Spinal cord (tissue), 10 donors: ENCODE measurements around the gene ZBP1. TPM values are rescaled to one million over a fixed set of nuclear protein-coding genes. Genes with fewer than 3 reads are reported as not detected.

Source experiments
- DNase-seq, 6 donors: peaks; one replicate each; pipeline versions ENCODE4 v3.0.0 to v3.0.0-alpha.2; 2013 to 2015; ENCODE audit warnings: low spot score in 6 of 6, low read depth in 4 of 6
- H3K27ac ChIP-seq: one replicate; pipeline ENCODE4 v1.5.1; 2013; ENCODE audit warnings: low read depth, low read length, control low read depth
- H3K27me3 ChIP-seq: one replicate; pipeline ENCODE4 v1.6.1; 2013; ENCODE audit warnings: low read length; ENCODE audit not compliant: control insufficient read depth, insufficient read depth
- H3K36me3 ChIP-seq: one replicate; pipeline ENCODE4 v1.6.1; 2013; ENCODE audit warnings: low read length; ENCODE audit not compliant: control insufficient read depth, insufficient read depth
- H3K4me1 ChIP-seq: one replicate; pipeline ENCODE4 v1.6.1; 2013; ENCODE audit warnings: low read length; ENCODE audit not compliant: control insufficient read depth, insufficient read depth
- H3K4me3 ChIP-seq: one replicate; pipeline ENCODE4 v1.5.1; 2013; ENCODE audit warnings: low read depth, low read length, control low read depth
- H3K9me3 ChIP-seq: one replicate; pipeline ENCODE4 v1.6.1; 2013; ENCODE audit warnings: low read length; ENCODE audit not compliant: control insufficient read depth, insufficient read depth
- WGBS: methylation state at CpG from one replicate; pipeline ENCODE4 v1.1.5; 2013; ENCODE audit warnings: missing lambda C conversion rate; ENCODE audit not compliant: insufficient coverage; 5-methylcytosine and 5-hydroxymethylcytosine counted together
- polyA plus RNA-seq, 2 donors: library from polyadenylated mRNA; unstranded; fragments of 120-200 nt; gene quantifications; one replicate each; pipeline ENCODE4 v1.2.1, GENCODE V29; 2013; ENCODE audit not compliant: insufficient read length in 2 of 2
- total RNA-seq, 2 donors: library from RNA; depleted of rRNA in 1 of 2; stranded (reverse); fragments of 120-200 nt in 1 of 2; fragments of >200 nt in 1 of 2; gene quantifications; one replicate each; pipeline versions ENCODE4 v1.2.3 to v1.2.4, GENCODE V29; 2013 to 2014
- donor health status: healthy.

Gene ZBP1
- total and polyA plus RNA-seq, 4 donors, result 0.06 to 0.20 (median 0.14) TPM; not detected in 1

DNA sequence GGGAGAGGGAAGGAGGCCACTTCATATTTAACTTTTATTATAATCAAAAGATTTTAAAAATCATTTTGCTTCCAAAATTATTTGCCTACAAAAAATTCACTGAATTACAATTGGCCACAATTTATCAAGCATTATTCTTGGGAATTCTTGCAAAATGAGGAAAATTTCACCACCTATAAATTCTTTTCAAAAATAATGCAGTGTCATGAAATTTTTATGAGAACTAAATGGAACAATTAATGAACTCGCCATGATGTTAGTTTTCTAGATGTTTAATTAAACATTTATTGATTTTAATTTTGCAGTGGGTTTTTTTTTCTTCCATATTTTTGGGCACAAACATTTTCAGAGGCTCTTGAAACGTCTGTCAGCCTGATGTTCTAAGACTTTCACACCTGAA is 5.8 kb upstream of the ZBP1 start:
- Histone ChIP-seq H3K36me3 (no peaks in the 10 kb centered on the region), H3K4me1 (peaks cover 3% of the 10 kb centered on the region), H3K9me3 (no peaks in the 10 kb centered on the region), H3K4me3 (no peak overlapping the region), H3K27me3 (no peaks in the 10 kb centered on the region), H3K27ac (no peak overlapping the region)
- DNase-seq, result no peak
- no CpG with 5 or more reads among the region's 2 CpGs for WGBS

DNA sequence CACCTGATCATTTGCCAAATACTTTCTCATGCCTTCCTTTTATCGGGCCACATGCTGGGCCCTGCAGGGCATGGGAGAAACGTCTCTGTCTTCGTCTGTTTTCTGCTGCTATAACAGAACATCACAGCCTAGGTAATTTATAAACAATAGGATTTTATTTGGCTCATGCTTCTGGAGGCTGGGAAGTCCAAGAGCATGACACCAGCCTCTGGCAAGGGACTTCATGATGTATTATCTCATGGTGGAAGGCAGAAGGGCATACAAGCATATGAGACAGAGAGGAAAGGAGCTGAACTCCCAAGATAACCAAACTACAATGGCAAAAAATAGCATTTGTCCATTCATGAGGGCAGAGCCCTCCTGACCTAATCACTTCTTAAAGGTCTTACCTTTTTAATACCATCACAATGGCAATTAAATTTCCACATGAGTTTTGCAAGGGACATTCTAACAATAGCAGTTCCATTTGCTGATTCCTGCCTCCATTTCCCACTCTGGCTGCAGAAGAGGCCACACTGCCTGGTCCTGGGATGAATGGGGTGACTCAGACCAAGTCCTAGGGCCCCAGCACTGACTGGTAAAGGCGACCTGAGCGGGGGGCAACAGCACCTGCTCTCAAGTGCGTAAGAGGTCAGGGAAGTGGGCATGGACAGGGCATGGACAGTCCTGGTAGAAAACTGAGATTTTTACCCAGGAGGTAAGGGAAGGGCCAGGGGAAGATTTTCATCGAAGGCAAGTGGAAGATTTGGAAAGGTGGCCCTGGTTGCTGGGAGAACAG is 5.1 kb upstream of the ZBP1 start:
- DNase-seq, result no peak
- H3K4me1 ChIP-seq, result peaks cover 3% of the 10 kb centered on the region
- H3K36me3 ChIP-seq, result no peaks in the 10 kb centered on the region
- WGBS, result 96% methylated on average over 4 of the region's 7 CpGs
- no peaks in the 10 kb centered on the region for H3K27me3 ChIP-seq
- H3K9me3 ChIP-seq, result no peaks in the 10 kb centered on the region
- no peak overlapping the region for H3K4me3 ChIP-seq
- H3K27ac ChIP-seq, result no peak overlapping the region

DNA sequence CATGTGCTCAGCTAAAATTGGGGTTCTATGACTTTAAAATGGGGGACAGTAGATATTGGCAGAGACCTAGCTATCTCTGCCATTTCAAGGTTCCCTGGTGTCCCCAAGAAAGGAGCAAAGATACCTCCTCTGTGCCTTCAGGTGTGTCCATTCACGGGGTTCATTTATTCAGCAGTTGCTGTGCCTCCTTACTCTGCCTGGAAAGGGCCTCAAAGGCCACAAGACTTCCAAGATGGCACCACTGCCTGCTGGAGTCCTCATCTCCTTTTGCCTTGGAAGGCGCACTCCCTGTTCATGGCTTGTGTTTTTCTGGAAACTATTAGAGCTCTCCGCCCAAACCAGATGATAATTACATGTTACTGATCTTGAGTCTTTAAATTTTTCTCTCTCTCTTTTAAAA is 3.9 kb upstream of the ZBP1 start:
- H3K9me3 ChIP-seq, result no peaks in the 10 kb centered on the region
- no peaks in the 10 kb centered on the region for H3K36me3 ChIP-seq
- H3K27ac ChIP-seq, result no peak overlapping the region
- 87% methylated on average over 1 of the region's 3 CpGs for WGBS
- no peak overlapping the region for H3K4me3 ChIP-seq
- DNase-seq, result no peak
- H3K27me3 ChIP-seq, result no peaks in the 10 kb centered on the region
- H3K4me1 ChIP-seq, result peaks cover 3% of the 10 kb centered on the region

DNA sequence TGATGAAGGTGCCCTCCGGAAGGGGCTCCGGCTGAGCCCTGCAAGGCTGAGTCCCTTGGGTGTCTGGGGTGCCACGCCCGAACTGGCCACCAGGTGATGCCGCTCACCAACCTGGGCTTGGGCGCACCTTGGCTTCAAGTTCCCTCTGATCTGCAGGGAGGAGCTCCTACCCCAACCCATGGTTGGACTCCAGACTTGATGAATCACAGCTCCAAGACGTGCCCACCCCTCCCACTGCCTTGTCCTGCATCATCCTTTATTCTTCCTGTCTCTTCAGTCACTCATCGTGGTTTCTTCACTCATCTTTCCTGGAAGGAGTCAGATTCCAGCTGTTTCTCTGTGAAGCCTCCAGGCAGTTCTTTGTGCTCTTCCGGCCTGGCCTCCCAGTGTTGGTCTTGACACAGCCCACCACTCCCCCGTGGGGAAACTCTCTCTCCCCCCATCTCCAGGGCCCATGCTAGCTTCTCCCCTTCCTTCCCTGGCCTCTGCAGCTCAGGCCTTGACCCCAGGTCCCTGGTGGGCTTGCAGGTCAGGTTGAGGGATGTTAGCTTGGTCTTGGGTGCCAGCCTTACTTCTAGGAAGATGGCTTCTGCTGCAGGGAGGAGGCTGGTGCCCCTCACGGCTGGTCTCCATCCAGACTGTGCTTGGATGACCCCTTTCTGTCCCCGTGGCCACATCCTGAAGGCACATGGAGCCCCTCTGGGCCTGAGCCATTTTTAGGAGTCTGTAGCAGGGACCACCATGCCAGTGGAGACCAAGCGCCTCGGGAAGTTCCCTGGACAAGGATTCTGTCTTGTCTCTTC is 2.6 kb upstream of the ZBP1 start:
- Histone ChIP-seq H3K27me3 (no peaks in the 10 kb centered on the region), H3K36me3 (no peaks in the 10 kb centered on the region), H3K4me1 (no peaks in the 10 kb centered on the region), H3K27ac (no peak overlapping the region), H3K4me3 (no peak overlapping the region), H3K9me3 (no peaks in the 10 kb centered on the region)
- 70% methylated on average over 13 of the region's 14 CpGs for WGBS
- peak in 2 of 6 donors; percentile 13 to 65 for DNase-seq

DNA sequence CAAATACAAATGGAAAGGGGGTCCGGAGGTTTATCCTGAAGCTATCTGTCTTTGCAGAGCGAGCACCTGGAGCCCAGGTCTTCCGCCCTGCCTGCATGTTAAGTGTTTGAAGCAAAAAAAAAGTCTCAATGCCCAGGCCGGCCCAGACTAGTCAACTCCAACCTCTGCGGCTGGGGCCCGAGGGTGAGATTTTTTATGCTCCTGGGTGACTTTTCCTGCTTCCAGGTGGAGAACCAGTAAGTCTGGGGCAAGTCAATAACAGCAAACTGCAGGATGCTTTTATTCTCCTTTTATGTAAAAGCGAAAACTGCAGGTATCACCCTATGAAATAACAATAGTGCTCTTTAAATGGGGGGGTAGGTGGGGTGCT is 2.0 kb upstream of the ZBP1 start:
- no peak for DNase-seq
- H3K9me3 ChIP-seq, result no peaks in the 10 kb centered on the region
- H3K4me1 ChIP-seq, result no peaks in the 10 kb centered on the region
- 91% methylated on average over 6 of the region's 7 CpGs for WGBS
- H3K4me3 ChIP-seq, result no peak overlapping the region
- no peak overlapping the region for H3K27ac ChIP-seq
- no peaks in the 10 kb centered on the region for H3K27me3 ChIP-seq
- no peaks in the 10 kb centered on the region for H3K36me3 ChIP-seq

DNA sequence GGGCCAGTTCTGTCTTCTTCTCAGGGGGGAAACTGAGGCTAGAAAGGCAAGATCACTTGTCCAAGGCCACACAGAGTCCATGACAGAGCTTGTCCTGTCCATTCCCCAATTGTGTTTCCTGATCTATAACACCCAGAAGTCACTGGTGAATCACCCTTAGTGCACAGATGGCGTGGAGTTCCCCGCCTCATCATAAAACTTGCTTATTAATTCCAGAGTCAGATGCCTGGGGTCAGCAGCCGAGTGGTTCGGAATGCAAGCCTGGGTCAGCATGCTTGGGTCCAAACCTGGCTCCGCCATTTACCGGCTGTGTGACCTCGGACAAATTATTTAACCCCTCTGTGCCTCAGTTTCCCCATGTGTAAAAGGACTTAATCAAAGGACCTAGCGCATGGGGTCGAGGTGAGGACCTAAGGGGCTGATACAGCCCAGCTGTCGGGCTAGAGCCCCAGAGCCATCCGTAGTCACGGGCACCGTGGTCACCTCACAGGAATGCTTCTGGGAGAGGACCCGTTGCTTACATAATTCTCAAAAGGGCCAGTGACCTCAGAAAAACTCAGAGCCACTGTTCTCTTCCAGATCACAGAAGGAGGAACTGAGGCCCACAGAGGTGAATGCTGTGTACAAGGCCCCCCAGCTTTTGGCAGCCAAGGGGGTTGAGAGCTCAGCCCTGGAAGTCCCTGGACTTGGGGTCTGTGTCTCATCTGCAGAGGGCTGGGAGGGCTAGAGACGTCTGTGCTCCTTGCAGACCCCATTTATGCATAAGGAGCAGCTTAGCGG is 1.4 kb upstream of the ZBP1 start:
- H3K27ac ChIP-seq, result no peak overlapping the region
- 88% methylated on average over 16 of the region's 16 CpGs for WGBS
- no peak overlapping the region for H3K4me3 ChIP-seq
- no peaks in the 10 kb centered on the region for H3K9me3 ChIP-seq
- no peaks in the 10 kb centered on the region for H3K36me3 ChIP-seq
- H3K4me1 ChIP-seq, result no peaks in the 10 kb centered on the region
- H3K27me3 ChIP-seq, result no peaks in the 10 kb centered on the region
- no peak for DNase-seq

DNA sequence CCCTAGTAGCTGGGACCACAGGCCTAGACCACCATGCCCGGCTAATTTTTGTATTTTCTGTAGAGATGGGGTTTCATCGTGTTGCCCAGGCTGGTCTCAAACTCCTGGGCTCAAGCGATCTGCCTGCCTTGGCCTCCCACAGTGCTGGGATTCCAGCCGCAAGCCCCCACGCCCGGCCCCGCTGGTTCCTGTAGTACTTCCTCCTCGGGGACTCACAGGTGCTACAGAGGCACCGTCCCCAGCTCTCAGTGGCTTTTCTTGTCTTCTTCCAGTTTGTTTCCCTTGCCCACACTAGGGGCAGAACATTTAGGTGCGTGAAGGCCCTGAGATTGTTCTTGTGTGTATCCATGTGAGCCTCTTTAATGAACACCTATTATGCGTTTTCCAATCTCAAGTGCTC is 773 bp upstream of the ZBP1 start:
- H3K4me3 ChIP-seq, result no peak overlapping the region
- DNase-seq, result no peak

DNA sequence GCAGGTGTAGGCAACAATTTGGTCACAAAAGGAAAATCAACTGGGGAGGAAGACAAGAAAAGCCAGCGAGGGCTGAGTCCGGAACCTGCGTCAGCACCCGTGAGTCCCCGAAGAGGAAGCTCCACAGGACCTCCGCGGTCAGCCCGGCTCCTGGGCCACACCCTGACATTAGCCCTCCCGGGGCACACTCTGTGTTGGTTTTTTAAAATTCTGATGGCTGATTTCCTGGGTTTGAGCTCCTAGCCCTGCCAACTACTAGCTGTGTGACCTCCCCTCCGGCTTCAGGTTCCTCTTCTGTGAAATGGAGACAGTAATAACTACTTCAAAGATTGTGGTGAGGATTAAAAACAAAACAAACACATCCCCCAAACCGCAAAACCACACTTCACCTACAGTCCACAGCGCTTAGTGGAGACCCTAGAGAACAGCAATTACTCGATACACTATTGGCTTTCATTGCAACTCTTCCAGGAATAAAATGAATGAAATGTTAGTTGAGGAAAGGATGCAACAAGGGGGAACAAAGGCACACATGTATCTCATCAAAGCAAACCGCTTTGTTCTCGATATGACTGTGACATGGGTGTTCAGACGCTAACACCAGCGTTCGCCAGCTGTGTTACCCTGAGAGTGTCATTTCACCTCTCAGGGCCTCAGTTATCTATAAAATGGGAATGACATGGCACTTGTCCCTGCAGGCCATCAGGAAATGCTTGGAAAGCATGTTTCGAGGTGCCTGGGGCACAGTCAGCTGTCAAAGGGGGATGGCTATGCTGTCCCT is 985 bp downstream of the ZBP1 start:
- DNase-seq, result no peak
- WGBS, result 74% methylated on average over 10 of the region's 19 CpGs
- Histone ChIP-seq H3K27me3 (no peaks in the 10 kb centered on the region), H3K27ac (no peak overlapping the region), H3K9me3 (no peaks in the 10 kb centered on the region), H3K4me3 (no peak overlapping the region), H3K4me1 (no peaks in the 10 kb centered on the region), H3K36me3 (no peaks in the 10 kb centered on the region)

More for the DNA sequence above, 773 bp upstream of the ZBP1 start:
- no peaks in the 10 kb centered on the region for H3K4me1 ChIP-seq
- no peaks in the 10 kb centered on the region for H3K9me3 ChIP-seq
- no peaks in the 10 kb centered on the region for H3K27me3 ChIP-seq
- no peaks in the 10 kb centered on the region for H3K36me3 ChIP-seq
- no peak overlapping the region for H3K27ac ChIP-seq
- 74% methylated on average over 9 of the region's 11 CpGs for WGBS

DNA sequence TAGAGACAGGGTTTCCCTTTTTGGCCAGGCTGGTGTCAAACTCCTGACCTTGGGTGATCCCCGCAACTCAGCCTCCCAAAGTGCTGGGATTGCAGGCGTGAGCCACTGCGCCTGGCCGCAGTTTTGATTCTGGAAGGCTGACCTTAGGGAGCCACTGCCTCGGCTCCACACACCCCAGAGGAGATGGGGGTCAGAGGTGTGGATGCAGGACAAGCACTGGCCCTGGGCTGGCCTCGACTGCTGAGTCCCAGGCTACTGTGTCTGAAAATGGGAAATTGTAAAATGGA is 1.5 kb downstream of the ZBP1 start:
- no peaks in the 10 kb centered on the region for H3K27me3 ChIP-seq
- WGBS, result 80% methylated on average over 3 of the region's 6 CpGs
- H3K27ac ChIP-seq, result no peak overlapping the region
- H3K4me1 ChIP-seq, result no peaks in the 10 kb centered on the region
- H3K4me3 ChIP-seq, result no peak overlapping the region
- no peak for DNase-seq
- no peaks in the 10 kb centered on the region for H3K9me3 ChIP-seq
- H3K36me3 ChIP-seq, result no peaks in the 10 kb centered on the region
